Suprapubic skin (tissue), 3 donors: ENCODE measurements around the gene ADM2.
A peak's percentile ranks its signal among the peaks of the same experiment; 100 is the strongest.

Source experiments
- CTCF ChIP-seq, 2 donors: fragments of 200-600 bp in 1 of 2; fragments of 450-650 bp in 1 of 2; sonication (generic) in 1 of 2; IDR thresholded peaks; one replicate each; pipeline ENCODE4 v1.5.1; 2016 to 2019; ENCODE audit warnings: antibody characterized with exemption in 2 of 2, mild to moderate bottlenecking in 1 of 2, moderate library complexity in 1 of 2
- POLR2AphosphoS5 ChIP-seq, 3 donors: sonication (generic); formaldehyde crosslinking; IDR thresholded peaks; one replicate each; pipeline ENCODE4 v1.6.1; 2017; ENCODE audit warnings: antibody characterized with exemption in 3 of 3

DNA sequence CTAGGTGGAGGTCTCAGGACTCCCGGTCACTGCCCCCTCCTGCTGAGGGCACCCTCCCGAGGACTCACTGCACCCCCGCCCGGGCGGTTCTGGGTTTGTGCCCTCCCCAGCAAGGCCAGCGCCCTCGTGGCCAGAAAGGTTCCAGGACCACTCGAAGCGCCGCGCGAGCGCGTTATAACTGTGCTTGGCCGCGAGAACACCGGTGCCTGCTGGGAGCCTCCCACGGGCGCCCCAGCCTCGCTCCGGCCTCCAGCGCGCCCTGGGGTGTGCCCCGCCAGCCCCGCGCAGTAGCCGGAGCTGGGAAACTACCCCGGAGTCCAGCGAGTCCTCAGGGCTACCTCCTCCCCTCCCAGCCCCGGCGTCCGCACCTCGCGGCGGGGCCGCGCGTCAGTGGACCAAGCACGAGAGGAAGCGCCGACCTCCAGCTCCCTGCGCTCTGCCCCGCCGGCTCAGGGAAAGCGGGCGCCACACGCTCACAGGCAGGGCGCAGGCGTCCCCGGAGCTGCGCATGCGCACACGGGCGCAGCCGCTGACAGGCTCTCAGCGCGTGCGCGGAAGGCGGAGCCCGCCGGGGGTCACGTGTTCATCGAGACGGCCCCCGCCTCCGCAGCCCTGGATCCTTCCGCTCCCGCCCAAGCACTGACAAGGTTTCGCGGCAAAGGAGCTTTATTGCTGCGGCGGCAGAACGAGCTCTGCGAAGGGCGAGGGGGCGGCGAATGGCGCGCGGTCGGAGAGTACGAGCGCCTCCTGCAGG is 43.9 kb downstream of the ADM2 start, which contains the start of gene SCO2:
- peak in 1 of 2 donors; percentile 62 for TF ChIP-seq CTCF (IDR thresholded peaks at IDR 0.05)
- peak in 2 of 3 donors; percentile 86 to 94 for TF ChIP-seq POLR2AphosphoS5 (IDR thresholded peaks at IDR 0.05)
